ENCODE measurements around the gene ARHGAP20.

The ARHGAP20 gene

DNA sequence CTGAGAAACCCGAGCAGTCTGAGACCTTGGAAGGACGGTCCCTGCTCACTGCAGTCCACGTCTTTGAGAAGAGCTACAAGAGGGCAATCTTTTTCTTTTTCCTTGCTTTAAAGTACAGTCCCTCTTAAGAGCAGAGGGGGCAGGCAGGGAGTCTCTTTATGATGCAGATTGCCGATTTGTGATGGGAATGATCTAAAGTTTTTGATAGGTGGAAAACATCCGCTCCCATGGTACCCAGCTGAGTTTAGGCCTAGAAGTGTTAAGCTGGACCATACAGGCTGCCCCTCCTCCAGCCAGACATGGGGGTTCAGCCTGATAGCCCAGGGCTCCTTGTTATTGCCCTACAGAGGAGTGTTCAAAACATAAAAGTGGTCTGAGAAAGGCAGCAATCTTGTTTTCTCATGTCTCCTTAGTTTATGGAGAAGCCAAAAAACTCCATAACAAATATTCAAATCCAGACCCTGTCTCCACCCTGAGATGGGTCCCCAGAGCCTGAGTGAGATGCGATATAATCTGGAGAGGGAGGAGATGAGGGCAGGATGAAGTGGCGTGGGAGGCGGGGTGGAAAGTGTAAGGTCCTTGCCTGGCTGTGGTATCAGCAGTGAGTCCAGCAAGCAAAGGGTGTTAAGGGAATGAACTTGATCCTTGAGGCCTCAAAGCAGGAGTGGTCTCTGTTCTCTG is 147.4 kb downstream of the ARHGAP20 start:
- DNase-seq = no peak
- H3K27ac Mint-ChIP-seq = peak overlapping the region; percentile 12
- peak overlapping the region; percentile 41 for H3K4me3 Mint-ChIP-seq

DNA sequence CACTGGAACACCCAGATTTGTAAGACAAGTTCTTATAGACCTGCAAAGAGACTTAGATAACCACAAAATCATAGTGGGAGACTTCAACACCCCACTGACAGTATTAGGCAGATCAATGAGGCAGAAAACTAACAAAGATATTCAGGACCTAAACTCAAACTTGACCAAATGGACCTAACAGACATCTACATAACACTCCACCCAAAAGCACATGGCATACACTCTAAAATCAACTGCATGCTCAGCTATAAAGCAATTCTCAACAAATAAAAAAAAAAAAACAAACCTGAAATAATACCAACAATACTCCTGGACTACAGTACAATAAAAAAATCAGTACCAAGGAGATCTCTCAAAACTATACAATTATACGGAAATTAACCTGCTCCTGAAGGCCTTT is 167.5 kb downstream of the ARHGAP20 start:
- no peak for TF ChIP-seq CTCF (IDR thresholded peaks at IDR 0.05)
- Mint-ChIP-seq H3K36me3 (ENCODE audit: low read depth) (no peaks in the 10 kb centered on the region), H3K27ac (no peak overlapping the region), H3K27me3 (ENCODE audit: low read depth, poor library complexity) (no peaks in the 10 kb centered on the region), H3K4me3 (no peak overlapping the region), H3K4me1 (no peaks in the 10 kb centered on the region), H3K9me3 (peaks cover 23% of the 10 kb centered on the region)
- no peak for DNase-seq

More for the DNA sequence above, 147.4 kb downstream of the ARHGAP20 start:
- TF ChIP-seq CTCF (IDR thresholded peaks at IDR 0.05) = no peak
- Mint-ChIP-seq H3K27me3 (ENCODE audit: low read depth, poor library complexity) (peaks cover 7% of the 10 kb centered on the region), H3K4me1 (peaks cover 21% of the 10 kb centered on the region), H3K36me3 (ENCODE audit: low read depth) (no peaks in the 10 kb centered on the region), H3K9me3 (no peaks in the 10 kb centered on the region)

DNA sequence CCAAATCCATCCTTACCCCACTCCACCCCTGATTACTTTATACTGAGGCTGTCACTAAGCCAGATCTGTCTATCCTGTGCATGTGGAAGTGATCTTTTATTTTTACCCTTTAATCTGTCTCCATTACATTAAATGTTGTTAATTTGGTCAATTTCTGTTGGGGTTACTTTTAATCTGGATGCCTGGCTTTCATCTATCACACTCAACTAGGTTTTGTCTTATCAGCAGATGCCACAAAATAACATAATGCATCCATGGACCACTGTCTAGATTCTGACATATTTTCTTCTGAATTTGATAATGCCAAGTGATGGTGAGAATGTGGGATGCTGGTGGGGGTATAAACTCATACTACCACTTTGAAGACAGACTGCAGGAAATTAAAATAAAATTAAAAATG is 174.1 kb downstream of the ARHGAP20 start:
- Mint-ChIP-seq H3K27me3 (ENCODE audit: low read depth, poor library complexity) (no peaks in the 10 kb centered on the region), H3K27ac (no peak overlapping the region), H3K36me3 (ENCODE audit: low read depth) (no peaks in the 10 kb centered on the region), H3K9me3 (peaks cover 8% of the 10 kb centered on the region), H3K4me3 (no peak overlapping the region), H3K4me1 (no peaks in the 10 kb centered on the region)
- DNase-seq = no peak
- TF ChIP-seq CTCF (IDR thresholded peaks at IDR 0.05) = no peak

- Mint-ChIP-seq H3K36me3 (ENCODE audit: low read depth) (peaks cover 6% of the 10 kb centered on the region), H3K27ac (no peak overlapping the region), H3K9me3 (peaks cover 29% of the 10 kb centered on the region), H3K4me1 (no peaks in the 10 kb centered on the region), H3K4me3 (no peak overlapping the region), H3K27me3 (ENCODE audit: low read depth, poor library complexity) (no peaks in the 10 kb centered on the region)
- peak; percentile 5 for DNase-seq
- no peak for TF ChIP-seq CTCF (IDR thresholded peaks at IDR 0.05)
Observed at GRCh38 chr11:110530900-110531741, 181.1 kb downstream of the ARHGAP20 start.

DNA sequence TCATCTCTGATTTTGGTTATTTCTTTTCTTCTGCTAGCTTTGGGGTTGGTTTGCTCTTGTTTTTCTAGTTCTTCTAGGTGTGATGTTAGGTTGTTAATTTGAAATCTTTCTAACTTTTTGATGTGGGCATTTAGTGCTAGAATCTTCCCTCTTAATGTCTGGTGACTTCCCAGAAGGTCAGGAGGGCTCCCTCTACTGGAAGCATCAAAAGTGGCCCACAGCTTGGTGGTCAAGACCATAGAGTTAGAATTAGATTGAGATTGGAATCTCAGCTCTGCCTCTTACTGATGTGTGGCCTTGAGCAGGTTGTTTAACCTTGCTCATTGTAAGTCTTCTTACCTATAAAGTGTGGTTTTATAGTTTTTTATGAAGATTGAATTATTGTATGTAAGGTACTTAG is 183.2 kb downstream of the ARHGAP20 start:
- no peak for DNase-seq
- peaks cover 4% of the 10 kb centered on the region for H3K27me3 Mint-ChIP-seq (ENCODE audit: low read depth, poor library complexity)

More for the DNA sequence above, 183.2 kb downstream of the ARHGAP20 start:
- H3K4me3 Mint-ChIP-seq = no peak overlapping the region
- no peaks in the 10 kb centered on the region for H3K4me1 Mint-ChIP-seq
- H3K9me3 Mint-ChIP-seq = peaks cover 26% of the 10 kb centered on the region
- TF ChIP-seq CTCF (IDR thresholded peaks at IDR 0.05) = no peak
- H3K27ac Mint-ChIP-seq = no peak overlapping the region
- H3K36me3 Mint-ChIP-seq (ENCODE audit: low read depth) = peaks cover 6% of the 10 kb centered on the region

Measured in nephron progenitor cell (in vitro differentiated cells).